SHP77 treated with DMSO at 0.1 percent for 48 hours (cell line): ENCODE data around the gene SNORC.

Source experiments
- DNase-seq: peaks from one replicate; lab custom pipeline; 2025; lab: John Stamatoyannopoulos, UW

Gene SNORC

DNA sequence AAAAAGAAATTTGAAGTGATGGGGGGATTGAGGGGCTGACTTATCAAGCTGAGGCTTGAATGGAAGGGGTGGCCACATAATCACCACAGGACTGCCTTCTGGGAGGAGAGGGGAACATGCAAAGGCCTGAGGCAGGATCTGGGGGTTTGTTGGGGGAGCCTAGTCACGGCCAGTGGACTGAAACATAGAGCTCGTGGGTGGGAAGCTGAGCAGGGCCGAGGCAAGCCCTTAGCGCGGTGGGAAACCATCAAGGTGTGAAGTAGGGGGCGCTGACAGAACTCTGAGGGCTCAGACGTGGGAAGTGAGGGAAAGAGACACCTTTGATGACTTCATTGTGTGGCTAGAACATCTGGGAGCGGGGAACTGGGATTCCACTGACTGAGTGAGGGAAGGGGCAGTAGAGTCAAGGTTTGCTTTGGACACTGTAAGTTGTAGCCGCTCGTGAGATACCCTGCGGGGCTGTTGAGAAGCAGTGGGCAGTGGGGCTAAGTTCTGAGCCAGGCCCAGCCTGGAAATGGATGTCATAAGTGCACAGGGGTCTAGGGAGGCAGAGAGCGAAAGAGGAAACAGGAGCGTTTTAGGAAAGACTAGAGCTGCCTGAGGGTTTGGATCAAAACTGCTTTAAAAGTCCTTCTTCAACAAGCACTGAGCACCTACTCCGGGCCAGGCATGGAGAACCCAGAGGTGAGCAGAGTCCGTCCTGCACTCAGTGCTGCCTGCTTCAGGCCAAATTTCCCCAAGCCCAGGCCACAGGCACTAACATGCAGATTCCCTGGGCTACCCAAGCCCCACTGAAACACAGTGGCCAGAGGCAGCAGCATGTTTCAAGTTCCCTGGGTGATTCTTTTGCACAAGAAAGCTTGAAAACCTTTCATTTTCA lies 686 bp upstream of the SNORC start:
- no peak for DNase-seq

DNA sequence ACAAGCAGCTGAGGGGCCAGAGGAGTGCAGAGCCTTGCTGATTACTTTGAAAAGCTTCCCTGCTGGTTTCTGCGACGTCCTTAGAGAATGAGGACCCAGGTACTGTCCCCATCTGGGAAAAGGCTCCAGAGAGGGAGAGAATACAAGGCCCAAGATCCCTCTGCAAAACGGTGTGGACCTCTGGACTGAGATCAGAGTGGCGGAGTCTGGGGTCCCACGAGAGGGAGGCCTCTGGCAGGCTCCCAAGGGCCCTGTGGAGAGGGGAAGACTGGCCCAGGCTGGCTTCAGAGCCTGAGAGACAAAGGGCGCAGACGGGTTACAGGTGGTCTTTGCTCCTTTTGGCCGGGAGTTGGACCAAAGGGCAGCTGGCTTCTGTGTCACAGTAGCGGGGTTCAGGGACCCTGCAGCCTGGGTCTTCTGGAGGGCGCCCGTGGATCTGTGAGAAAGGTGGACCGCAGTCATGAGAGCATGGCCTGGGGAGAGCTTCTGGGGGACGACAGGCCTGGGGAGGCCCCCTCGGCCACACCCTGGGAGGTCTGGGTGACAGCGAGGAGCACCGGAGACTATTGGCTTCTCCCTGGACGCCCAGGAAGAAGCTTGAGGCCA lies 805 bp downstream of the SNORC start:
- no peak for DNase-seq

DNA sequence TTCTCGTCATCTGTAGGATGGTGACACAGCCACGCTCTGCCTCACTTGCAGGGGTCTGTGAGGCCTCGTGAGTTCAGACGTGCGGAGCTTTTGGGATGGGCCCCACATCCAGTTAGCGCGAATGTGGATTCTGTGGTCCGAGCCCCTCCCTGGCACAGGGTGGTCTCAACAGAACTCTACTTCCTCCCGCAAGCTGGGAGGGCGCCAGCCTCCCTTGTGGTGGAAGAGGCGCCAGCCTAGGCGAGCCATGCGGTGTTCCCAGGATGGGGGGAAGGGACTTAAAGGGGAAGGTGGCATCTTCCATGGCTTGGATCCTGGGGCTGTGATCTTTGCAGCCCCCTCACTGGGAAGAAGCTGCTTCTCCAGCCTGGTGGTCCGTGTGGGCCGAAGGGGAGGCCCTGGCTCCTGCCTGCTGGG lies 1.4 kb downstream of the SNORC start:
- DNase-seq, result no peak

DNA sequence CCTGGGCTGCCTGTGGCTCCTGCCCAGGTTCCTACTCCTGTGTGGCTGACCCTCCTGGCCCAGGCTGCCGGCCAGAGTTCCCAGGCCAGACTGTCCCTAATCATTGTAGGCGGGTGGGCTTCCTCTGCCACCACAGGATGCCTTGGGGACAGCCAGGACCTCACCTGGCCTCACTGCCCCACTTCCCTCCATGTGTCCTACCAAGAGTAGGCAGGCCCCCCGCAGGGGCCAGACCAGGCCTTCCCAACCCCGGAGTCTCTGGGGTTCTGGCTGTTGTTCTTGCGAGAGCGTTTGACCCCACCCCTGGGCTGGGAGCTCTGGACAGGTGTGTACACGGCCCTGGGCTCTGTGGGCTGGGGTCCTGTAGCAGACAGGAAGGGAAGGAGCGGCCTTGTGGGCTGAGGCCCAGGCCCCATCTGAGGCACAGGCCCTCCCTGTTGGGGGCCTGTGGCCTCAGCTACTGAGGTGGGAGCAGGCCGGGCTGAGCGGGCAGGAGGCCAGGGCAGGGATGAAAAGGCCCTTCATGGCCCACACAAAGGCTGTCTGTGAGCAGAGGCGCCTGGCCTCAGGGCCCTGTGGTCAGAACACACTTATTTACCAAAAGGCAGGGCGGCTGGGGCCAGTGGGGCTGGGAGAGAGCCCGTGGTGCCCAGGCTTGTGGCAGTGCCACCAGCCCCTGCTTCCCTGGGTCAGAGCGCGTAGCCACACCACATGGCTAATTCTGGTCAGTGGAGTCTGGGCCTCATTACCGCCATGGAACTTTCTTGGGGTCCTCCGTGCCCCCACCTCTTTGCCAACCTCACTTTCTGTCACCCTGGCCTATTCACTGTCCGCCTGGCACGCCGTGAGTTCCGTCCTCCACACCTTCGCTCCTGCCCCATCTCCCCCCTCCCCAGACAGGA lies 2.0 kb downstream of the SNORC start:
- no peak for DNase-seq

DNA sequence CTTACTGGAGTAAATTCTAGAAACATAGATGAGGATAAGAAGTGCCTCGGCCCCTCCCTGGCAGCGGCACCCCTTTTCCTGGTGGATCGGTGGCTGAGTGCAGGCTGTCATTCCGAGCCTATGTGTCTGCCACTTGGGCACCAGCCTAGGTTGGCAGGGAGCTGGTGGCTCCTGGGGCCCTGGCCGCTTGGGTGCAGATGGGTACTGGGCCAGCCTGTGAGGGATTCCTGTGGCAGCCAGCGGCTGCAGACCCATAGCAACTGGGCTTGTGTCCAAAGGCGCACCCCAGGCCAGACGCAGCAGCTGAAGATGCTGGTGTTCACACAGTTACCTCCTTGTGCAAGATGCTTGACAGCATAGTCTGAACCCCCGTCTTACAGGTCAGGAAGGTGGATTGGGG lies 2.8 kb downstream of the SNORC start:
- DNase-seq, result no peak

DNA sequence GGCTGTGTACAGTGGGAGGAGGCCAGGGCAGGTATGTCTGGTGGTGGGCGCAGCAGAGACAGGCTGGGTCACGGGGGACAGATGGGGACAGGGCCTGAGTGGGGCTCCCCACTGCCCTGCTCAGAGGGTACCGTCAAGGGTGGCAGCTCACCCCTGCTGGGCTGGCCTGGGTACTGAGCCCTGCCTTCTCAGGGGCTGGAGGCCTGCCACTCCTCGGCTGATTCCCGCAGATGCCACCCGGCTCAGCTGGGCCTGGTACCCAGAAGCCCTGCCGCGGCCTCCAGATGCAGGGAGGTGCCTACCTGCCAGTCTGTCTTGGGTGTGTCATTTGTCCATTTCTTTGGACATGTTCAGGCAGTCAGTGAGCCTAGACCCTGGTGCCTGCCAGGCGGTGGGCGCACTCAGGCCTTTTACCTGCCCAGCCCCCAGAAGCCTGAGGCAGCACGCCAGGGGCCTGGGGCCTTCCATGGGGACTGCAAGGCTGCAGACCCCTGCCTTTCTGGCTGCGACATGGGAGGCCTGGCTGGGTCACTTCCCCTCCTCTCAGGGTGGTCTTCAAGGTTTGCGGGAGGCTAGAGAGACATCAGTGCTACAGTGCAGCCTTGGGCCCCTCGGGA lies 3.3 kb downstream of the SNORC start:
- DNase-seq, result no peak

DNA sequence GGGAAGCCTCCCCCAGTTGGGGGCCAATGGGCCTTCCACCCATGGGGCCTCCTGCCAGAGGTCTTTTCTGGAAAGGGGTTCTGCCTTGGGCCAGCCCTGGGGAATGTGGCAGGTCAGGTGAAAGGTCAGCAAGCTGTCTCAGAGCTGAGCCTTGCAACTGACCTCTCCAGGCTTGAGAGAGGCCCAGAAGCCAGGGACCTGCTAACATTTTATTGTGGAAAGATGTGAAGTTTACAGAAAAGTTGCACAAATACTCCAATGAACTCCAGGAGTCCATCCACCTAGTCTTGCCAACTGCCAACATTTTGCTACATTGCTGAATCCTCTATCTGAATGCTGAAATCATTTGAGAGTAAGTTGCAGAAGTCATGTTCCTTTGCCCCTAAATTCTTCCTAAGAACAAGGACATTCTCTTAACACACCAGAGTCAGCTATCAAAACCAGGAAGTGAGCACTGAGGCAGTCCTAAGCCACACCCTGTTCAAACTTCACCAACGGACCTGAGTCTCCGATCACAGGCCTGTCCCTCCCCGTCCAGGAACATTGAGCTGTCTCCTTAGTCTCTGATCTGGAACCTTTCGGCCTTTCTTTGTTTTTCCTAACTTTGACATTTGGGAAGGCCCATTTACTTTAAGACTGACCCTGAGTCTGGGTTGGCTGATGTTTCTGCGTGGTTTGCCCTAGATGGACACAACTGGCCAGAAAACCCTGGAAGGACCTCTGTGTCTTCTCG lies 4.0 kb downstream of the SNORC start:
- DNase-seq, result no peak

DNA sequence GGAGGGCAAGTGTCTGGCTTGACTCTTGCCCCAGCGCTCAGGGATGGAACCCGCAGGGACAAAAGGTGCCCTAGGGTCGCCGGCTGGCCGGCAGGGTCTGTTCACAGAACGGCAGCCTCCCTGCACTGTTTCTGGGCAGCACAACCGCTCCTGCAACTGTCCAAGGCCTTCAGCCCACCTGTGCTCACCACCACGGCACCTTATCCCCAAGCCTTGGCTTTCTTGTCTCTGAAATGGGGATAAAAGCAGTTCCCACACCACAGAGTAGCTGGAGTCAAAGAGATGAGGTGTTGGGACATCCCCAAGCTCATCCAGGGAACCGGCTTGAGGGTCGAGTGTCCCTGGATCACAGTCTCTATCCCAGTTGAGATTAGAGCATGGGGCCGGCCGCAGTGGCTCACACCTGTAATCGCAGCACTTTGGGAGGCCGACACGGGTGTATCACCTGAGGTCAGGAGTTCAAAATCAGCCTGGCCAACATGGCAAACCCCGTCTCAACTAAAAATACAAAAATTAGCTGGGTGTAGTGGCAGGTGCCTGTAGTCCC lies 4.7 kb downstream of the SNORC start:
- DNase-seq, result no peak

DNA sequence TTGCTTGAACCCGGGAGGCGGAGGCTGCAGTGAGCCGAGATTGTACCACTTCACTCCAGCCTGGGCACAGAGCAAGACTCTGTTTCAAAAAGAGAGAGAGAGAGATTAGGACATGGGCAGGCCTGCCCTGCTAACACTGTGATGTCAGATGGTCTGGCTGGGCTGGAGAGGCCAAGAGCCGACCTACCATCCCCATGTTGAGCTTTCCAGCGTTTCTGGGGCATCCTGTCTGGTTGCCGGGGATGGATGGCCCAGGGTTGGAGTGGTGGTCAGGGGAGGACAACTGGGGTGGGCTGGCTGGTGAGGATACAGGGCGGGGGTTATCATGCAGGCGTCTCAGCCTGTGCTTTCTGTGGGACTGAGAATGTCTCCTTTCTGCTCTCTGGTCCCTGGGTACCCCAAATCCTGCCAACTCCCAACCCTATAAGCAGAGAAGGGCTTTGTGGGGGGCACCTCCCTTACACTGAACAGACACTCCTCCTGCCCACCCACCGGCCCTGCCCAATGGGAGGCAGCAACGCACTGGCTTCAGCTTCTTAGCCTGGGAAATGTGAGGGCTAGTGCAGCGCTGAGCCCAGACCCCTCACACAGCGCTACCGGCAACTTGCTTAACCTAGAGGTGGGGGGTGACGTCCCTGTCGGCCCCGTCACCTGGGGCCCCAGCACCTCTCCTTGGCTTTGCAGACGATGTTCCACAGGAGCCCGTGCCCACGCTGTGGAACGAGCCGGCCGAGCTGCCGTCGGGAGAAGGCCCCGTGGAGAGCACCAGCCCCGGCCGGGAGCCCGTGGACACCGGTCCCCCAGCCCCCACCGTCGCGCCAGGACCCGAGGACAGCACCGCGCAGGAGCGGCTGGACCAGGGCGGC lies 5.4 kb downstream of the SNORC start:
- DNase-seq, result no peak

DNA sequence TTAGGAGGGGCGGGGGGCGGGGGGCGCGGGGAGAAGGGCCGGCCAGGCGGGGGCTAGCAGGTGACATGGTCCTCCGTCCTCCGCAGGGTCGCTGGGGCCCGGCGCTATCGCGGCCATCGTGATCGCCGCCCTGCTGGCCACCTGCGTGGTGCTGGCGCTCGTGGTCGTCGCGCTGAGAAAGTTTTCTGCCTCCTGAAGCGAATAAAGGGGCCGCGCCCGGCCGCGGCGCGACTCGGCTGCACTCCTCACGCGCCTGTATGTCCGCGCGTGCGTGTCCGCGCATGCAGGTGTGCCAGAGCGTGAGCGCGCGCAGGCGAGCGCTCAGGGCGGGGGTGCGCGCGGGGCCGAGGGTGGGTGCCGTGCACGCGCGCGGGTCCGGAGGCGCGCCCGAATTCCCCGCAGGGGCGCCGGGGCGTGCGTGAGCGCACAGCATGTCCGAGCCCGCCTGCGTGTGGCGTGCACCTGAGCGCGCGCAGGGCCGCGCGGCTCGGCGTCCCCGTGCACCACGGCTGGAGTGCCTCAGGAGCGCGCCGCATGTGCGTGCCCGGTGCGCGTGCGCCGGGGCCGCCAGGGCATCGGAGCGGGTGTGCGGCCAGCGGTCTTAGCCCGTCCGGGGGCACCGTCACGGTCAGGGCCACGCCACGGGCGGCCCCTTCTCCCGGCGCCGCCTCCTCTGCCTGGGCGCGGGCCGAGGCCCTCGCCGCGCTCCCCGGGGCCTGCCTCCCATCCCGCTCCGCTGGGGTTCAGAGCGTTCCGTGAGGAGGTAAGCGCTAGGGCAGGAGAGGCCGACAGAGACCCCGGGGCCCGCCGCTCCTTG lies 6.3 kb downstream of the SNORC start:
- no peak for DNase-seq

DNA sequence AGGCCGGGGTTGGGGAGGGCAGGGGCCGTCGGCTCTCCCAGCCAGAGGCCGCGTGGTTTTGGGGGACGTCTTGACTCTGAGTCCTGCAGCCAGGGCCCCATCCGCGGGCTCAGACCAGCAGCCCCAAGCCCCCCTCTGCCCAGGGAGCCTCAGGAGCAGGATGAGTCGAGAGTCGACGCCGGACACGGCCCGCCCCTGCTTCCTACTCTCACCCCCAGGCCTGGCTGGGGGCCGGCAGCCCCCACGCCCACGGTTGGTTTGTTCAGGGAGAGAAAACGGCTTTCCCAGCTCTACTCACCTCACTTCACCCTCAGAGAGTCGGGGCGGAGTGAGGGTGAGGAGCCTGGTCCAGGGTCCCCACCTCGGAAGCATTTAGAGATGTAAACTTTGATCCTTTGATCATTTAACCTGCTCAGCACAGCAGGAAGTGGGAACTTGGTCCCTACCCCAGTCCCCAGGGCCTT lies 6.9 kb downstream of the SNORC start:
- no peak for DNase-seq

DNA sequence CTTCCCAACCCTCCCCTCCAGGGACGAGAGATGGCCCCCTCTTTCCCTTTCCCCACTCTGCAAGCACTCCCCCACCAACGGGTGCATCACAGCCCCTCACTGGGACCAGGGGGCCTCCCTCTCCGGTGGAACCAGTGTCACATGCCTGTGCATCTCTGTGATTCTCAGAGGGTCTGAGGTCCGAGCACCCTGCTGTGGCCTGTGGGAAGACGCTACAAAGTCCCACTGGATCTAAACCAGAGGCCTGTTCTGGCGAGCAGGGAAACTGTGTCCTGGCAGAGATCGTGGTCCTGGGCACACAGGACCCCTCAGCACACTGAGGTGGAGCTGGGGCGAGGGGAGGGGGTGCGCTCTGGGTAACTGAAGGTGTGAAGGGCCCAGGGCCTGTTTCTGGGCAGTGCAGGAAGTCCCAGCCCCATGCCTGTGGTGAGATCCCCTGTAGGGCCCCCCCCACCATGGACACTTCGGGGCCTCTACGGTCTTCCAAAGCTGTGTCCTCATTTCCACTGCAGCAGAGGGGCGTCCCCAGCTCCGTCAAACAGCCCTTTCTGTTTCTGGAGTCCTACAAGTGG lies 8.0 kb downstream of the SNORC start:
- DNase-seq, result no peak

DNA sequence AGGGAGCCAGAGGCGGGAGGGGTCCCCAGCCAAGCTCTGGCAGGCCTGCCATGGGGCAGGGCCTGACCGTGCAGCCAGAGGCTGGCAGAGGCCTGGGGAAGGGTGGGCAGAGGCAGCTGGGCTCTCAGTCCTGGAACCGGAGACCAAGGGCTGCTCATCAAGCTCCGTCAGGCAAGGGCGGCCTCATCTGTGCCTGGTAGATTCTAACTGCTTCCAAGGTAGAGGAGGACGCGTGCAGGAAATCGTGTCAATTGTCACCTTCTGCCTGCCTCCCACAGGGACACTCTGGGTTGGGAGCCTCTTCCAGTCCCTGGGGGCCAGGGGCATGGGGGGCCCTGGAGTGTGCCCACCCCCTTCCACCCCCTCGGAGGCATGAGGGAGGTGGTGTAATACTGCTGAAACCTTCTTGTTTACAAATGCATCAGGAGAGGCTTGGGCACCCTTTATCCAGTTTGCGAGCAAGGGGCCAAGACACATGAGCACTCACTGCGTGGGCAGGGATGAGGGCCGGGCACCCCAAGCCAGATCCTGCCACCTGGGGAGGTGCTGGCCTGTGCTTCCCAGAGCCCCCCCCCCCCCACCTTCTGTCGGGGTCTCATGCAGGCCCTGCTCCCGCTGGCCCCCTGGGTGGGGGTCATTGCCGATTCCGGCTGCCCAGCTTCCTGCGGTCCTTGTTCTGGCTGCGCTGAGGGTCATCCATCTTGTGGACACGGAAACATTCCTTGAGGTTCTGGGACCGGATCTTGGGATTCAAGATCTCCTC lies 9.0 kb downstream of the SNORC start:
- DNase-seq, result no peak

DNA sequence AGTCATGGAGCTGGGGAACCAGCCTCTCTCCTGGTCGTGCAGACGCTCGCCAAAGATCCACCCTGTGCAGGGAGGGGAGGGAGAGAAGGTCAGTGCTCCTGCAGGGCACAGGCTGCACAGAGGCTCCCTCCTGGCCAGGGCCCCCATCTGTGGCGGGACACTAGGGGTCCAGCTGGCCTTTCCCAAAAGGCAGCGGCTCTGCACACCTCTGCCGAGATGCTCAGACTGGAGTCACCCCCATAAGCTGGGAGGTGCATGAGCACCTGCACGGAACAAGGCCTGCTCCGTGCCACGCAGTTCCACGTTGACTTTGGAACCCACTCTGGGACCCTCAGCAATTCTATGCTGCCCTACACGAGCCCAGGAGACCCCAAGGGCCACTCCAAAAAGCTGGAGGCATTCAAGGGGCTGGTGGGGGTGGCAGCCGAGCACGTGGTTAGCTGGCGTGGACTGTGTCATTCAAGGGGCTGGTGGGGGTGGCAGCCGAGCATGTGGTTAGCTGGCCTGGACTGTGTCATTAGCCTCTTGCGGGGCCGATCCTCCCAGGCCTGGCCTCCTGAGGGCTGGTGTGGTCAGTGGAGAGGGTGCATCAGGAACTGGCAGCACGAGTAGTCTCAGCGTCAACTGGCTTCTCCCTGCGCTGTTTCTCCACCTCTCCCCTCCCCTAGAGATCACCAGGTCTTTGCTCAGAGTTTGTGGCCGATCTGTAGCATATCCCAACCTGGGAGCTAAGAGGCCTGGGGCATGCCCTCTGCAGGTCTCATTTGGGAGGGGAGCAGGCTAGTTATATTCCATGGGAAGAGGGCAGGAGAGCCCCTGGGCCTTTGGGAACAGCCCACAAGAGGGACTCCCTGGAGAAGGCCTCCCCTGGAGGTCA lies 9.8 kb downstream of the SNORC start:
- DNase-seq, result no peak

DNA sequence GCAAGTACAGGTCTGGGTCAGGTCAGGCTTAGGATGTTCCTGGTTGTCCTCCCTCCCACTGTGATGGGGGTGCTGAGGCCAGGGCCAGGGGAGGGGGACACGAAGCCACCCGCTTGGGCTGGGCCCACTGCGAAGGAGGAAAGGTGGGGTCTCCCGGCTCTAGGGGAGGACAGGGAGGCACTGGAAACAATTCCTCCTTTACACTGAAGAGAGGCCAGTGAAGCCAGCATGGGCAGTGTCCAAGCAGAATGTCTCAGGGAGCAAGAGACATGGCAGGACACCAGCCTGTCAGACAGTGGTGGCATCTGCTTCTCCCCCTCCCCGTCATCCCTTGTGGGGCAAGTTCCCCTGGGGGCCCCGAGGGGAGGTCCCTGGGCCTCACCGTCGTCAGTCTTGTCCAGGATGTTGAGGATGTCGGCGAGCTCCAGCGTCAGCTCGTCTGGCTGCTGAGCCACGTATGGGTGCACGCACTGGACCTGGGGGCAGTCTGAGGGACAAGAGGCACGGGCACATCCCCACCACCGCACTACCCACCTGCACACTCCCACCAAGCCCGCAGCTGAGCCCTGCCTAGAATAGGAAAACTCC lies 10.8 kb downstream of the SNORC start:
- no peak for DNase-seq

DNA sequence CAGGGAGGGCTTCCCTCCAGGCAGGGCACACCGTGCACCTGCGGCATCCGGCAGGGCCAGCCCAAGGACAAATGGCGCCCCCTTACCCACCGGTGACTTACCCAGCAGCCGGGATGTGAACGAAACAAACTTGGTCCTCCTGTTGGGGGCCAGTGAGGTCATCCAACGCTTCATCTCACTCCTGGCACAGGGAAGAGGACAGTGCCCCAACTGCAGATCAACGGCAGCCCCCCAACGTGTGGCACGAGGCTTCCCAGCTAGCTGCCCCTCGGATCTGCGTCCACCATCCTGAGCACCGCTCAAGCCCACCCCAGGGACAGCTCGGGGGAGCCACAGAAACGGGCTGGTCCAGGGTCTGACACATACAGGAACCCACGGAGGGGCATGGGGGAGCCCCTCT lies 12.0 kb downstream of the SNORC start:
- no peak for DNase-seq
